Uterus (tissue), 4 donors: Measurements from ENCODE around the gene PTRH2. TPM values are rescaled to one million over a fixed set of nuclear protein-coding genes. Genes with fewer than 3 reads are reported as not detected.
"Not testable (repeated sequence)": the region's sequence is repeated elsewhere in the genome, so short reads cannot be mapped to it uniquely, and the experiment has no call there.

Experiments used
- DNase-seq, 2 donors: peaks; one replicate each; pipeline ENCODE4 v3.0.0-alpha.2; 2019 to 2020
- H3K27ac ChIP-seq, 2 donors: fragments of 200-600 bp; sonication (generic); 1 replicate in 1 of 2; 2 replicates in 1 of 2; pipeline ENCODE4 v1.5.1; 2016 to 2018
- H3K27me3 ChIP-seq, 2 donors: fragments of 200-600 bp; sonication (generic); one replicate each; pipeline ENCODE4 v1.5.1; 2018 to 2019; ENCODE audit warnings: control low read depth in 1 of 2
- H3K36me3 ChIP-seq, 2 donors: fragments of 200-600 bp; sonication (generic); one replicate each; pipeline ENCODE4 v1.5.1; 2019; ENCODE audit warnings: control low read depth in 1 of 2
- H3K4me1 ChIP-seq, 2 donors: fragments of 200-600 bp; sonication (generic); one replicate each; pipeline ENCODE4 v1.5.1; 2018 to 2019; ENCODE audit warnings: control low read depth in 1 of 2
- H3K4me3 ChIP-seq, 2 donors: fragments of 200-600 bp; sonication (generic); 1 replicate in 1 of 2; 2 replicates in 1 of 2; pipeline ENCODE4 v1.5.1; 2018 to 2019; ENCODE audit warnings: mild to moderate bottlenecking in 1 of 2
- H3K9me3 ChIP-seq, 2 donors: fragments of 200-600 bp; sonication (generic); one replicate each; pipeline ENCODE4 v1.5.1; 2019; ENCODE audit warnings: control low read depth in 1 of 2
- CTCF ChIP-seq, 4 experiments: fragments of 200-600 bp in 2 of 4; fragments of 450-650 bp in 2 of 4; sonication (generic) in 2 of 4; IDR thresholded peaks; one replicate each; pipeline ENCODE4 v1.5.1; 2016 to 2019; ENCODE audit warnings: antibody characterized with exemption in 4 of 4, mild to moderate bottlenecking in 2 of 4, moderate library complexity in 1 of 4
- POLR2A ChIP-seq, 2 donors: fragments of 450-650 bp; IDR thresholded peaks; one replicate each; pipeline ENCODE4 v1.6.1; 2016; ENCODE audit warnings: antibody characterized with exemption in 2 of 2, mild to moderate bottlenecking in 1 of 2, moderate library complexity in 1 of 2
- intact Hi-C: fragments of 100-400 bp; cut with DNase I; formaldehyde crosslinking; loops from one replicate; pipeline ENCODE4 v1.15.1; 2023; ENCODE audit warnings: low total_unique reads
- total RNA-seq, 4 donors: library from RNA; depleted of rRNA in 3 of 4; stranded (reverse); fragments of >200 nt in 3 of 4; gene quantifications; one replicate each; pipeline versions ENCODE4 v1.1.0 to v1.2.4, GENCODE V29; 2014 to 2023
- donor health status: DM: yes; HTN: yes; CAD: no.

PTRH2 gene
- total RNA-seq = 10 to 100 TPM; 13.2 to 31.8 (median 24.3) TPM

- Histone ChIP-seq H3K4me3 (peak within 1 kb of the TSS; percentile 73 to 95), H3K9me3 (no peaks in the 10 kb centered on the region), H3K27ac (peak within 1 kb of the TSS; percentile 79 to 84), H3K36me3 (no peaks in the 10 kb centered on the region), H3K4me1 (no peaks in the 10 kb centered on the region), H3K27me3 (no peaks in the 10 kb centered on the region)
- TF ChIP-seq POLR2A (IDR thresholded peaks at IDR 0.05) (peak; percentile 65 to 75), CTCF (IDR thresholded peaks at IDR 0.05) (no peak)
- DNase-seq = peak; percentile 97 to 98
- intact Hi-C loops = no loop called here
Measured at GRCh38 chr17:59707149-59707970, at the start of gene PTRH2, which contains the start of gene VMP1. TSS of gene PTRH2 (minus strand) at chr17:59707430. CDS start at chr17:59697978, 9,452 bp downstream. TSS of gene VMP1 (plus strand) at chr17:59707654. CDS start at chr17:59731447, 23,793 bp downstream.

GRCh38 chr17:59756236-59756818, 49.1 kb upstream of the PTRH2 start:
- H3K27ac ChIP-seq = peak overlapping the region; percentile 61 to 77
- no peaks in the 10 kb centered on the region for H3K9me3 ChIP-seq
- H3K4me1 ChIP-seq = no peaks in the 10 kb centered on the region
- H3K4me3 ChIP-seq = no peak overlapping the region
- no peaks in the 10 kb centered on the region for H3K27me3 ChIP-seq
- H3K36me3 ChIP-seq = no peaks in the 10 kb centered on the region
- intact Hi-C loops = loop anchor here (10.0 kb wide), 1 partner anchor 78 kb away; no protein-coding TSS in a partner anchor
- no peak for DNase-seq
- TF ChIP-seq POLR2A (IDR thresholded peaks at IDR 0.05) = no peak
- no peak for TF ChIP-seq CTCF (IDR thresholded peaks at IDR 0.05)

GRCh38 chr17:59755069-59755468, 47.8 kb upstream of the PTRH2 start:
- H3K4me3 ChIP-seq, H3K4me1 ChIP-seq, DNase-seq, H3K9me3 ChIP-seq, H3K27me3 ChIP-seq, H3K36me3 ChIP-seq: not testable (repeated sequence)
- intact Hi-C loops = loop anchor here (10.0 kb wide), 1 partner anchor 80 kb away; no protein-coding TSS in a partner anchor
- peak overlapping the region; percentile 66 to 77 for H3K27ac ChIP-seq

- TF ChIP-seq POLR2A (IDR thresholded peaks at IDR 0.05) (no peak), CTCF (IDR thresholded peaks at IDR 0.05) (no peak)
- intact Hi-C loops = loop anchor here (10.0 kb wide), 1 partner anchor 80 kb away; no protein-coding TSS in a partner anchor
- H3K4me1 ChIP-seq = no peaks in the 10 kb centered on the region
Measured at GRCh38 chr17:59754552-59754951, 47.3 kb upstream of the PTRH2 start.

GRCh38 chr17:59753522-59754467, 46.6 kb upstream of the PTRH2 start:
- no peaks in the 10 kb centered on the region for H3K4me1 ChIP-seq
- H3K36me3 ChIP-seq = no peaks in the 10 kb centered on the region
- no peaks in the 10 kb centered on the region for H3K9me3 ChIP-seq
- TF ChIP-seq POLR2A (IDR thresholded peaks at IDR 0.05) = no peak
- TF ChIP-seq CTCF (IDR thresholded peaks at IDR 0.05) = peak; percentile 64 to 88 (median 76)
- no peak overlapping the region for H3K4me3 ChIP-seq
- DNase-seq = peak in 1 of 2 donors; percentile 45
- no peaks in the 10 kb centered on the region for H3K27me3 ChIP-seq
- intact Hi-C loops = loop anchor here (10.0 kb wide), 1 partner anchor 81 kb away; no protein-coding TSS in a partner anchor
- peak overlapping the region; percentile 66 to 77 for H3K27ac ChIP-seq

More at GRCh38 chr17:59754552-59754951, 47.3 kb upstream of the PTRH2 start:
- peak overlapping the region; percentile 66 to 77 for H3K27ac ChIP-seq
- H3K9me3 ChIP-seq = no peaks in the 10 kb centered on the region
- H3K4me3 ChIP-seq = no peak overlapping the region
- H3K27me3 ChIP-seq = no peaks in the 10 kb centered on the region
- DNase-seq = no peak
- no peaks in the 10 kb centered on the region for H3K36me3 ChIP-seq
